B cell (primary cell): ENCODE results near the gene TTLL1. TPM values are rescaled to one million over a fixed set of nuclear protein-coding genes. Genes with fewer than 3 reads are reported as not detected.

Experiments used
- ATAC-seq: fragments of 200-7000 bp; cut with Tn5 transposase; one replicate; pipeline ENCODE4 v1.10.0; 2021; ENCODE audit warnings: low read depth, mild to moderate bottlenecking, moderate number of reproducible peaks, moderate library complexity
- CTCF ChIA-PET: fragments of 350-600 bp; sonication (Branson Sonifier 250); formaldehyde crosslinking; loops from one replicate; lab custom pipeline; 2021; ENCODE audit warnings: antibody characterized with exemption, inconsistent platforms; lab: Charles Lee
- POLR2A ChIA-PET: fragments of 350-600 bp; sonication (Branson Sonifier 250); formaldehyde crosslinking; loops from one replicate; lab custom pipeline; 2021; ENCODE audit warnings: antibody characterized with exemption; lab: Charles Lee
- DNase-seq: peaks from one replicate; pipeline ENCODE4 v3.0.0; 2013
- H2AFZ ChIP-seq: 2 replicates; pipeline ENCODE4 v1.6.1; 2012; ENCODE audit warnings: mild to moderate bottlenecking, low read depth, low read length; ENCODE audit not compliant: insufficient read depth, poor library complexity, severe bottlenecking
- H3K27ac ChIP-seq, 2 donors: 1 replicate in 1 of 2; 2 replicates in 1 of 2; pipeline ENCODE4 v1.5.1; 2012 to 2013; ENCODE audit warnings: low read length in 2 of 2, mild to moderate bottlenecking in 2 of 2, moderate library complexity in 1 of 2
- H3K27me3 ChIP-seq, 4 experiments: fragments of 200-600 bp in 1 of 4; sonication (generic) in 1 of 4; replicated peaks in 1 of 4; 1 replicate in 2 of 4; 2 replicates in 2 of 4; pipeline versions ENCODE4 v1.6.1 to v1.7.0; 2013 to 2016; ENCODE audit warnings: low read length in 3 of 4, mild to moderate bottlenecking in 2 of 4, mixed read lengths in 1 of 4, moderate library complexity in 1 of 4; ENCODE audit not compliant: insufficient read depth in 4 of 4, control insufficient read depth in 3 of 4; ENCODE audit errors: control extremely low read depth in 1 of 4
- H3K36me3 ChIP-seq, 2 experiments: replicated peaks in 1 of 2; 1 replicate in 1 of 2; 2 replicates in 1 of 2; pipeline versions ENCODE4 v1.6.1 to v1.7.1; 2013; ENCODE audit warnings: low read length in 1 of 2; ENCODE audit not compliant: insufficient read depth in 2 of 2, control insufficient read depth in 1 of 2; ENCODE audit errors: control extremely low read depth in 1 of 2, extremely low read depth in 1 of 2
- H3K4me1 ChIP-seq, 2 donors: fragments of 200-600 bp in 1 of 2; sonication (generic) in 1 of 2; 1 replicate in 1 of 2; 2 replicates in 1 of 2; pipeline versions ENCODE4 v1.5.1 to v1.6.1; 2013 to 2017; ENCODE audit warnings: low read length in 2 of 2; ENCODE audit not compliant: control insufficient read depth in 2 of 2, insufficient read depth in 2 of 2
- H3K4me2 ChIP-seq: replicated peaks from 2 replicates; pipeline ENCODE3; 2012; ENCODE audit warnings: mild to moderate bottlenecking, low read depth, low read length; ENCODE audit not compliant: poor library complexity, severe bottlenecking
- H3K4me3 ChIP-seq, 5 experiments: fragments of 200-600 bp in 1 of 5; sonication (generic) in 1 of 5; 1 replicate in 3 of 5; 2 replicates in 2 of 5; pipeline versions ENCODE4 v1.5.1 to v1.7.0; 2011 to 2016; ENCODE audit warnings: low read length in 4 of 5, mild to moderate bottlenecking in 4 of 5, low read depth in 2 of 5, control low read depth in 1 of 5, moderate library complexity in 1 of 5; ENCODE audit not compliant: insufficient read depth in 1 of 5; ENCODE audit errors: control extremely low read depth in 1 of 5, extremely low read depth in 1 of 5
- H3K79me2 ChIP-seq: fragments of 200-600 bp; sonication (generic); one replicate; pipeline ENCODE4 v1.6.0; 2016; ENCODE audit warnings: low read length; ENCODE audit not compliant: control insufficient read depth, insufficient read depth
- H3K9ac ChIP-seq: fragments of 200-600 bp; sonication (generic); 2 replicates; pipeline ENCODE4 v1.6.1; 2017; ENCODE audit warnings: mild to moderate bottlenecking, low read length, moderate library complexity
- H3K9me3 ChIP-seq, 3 donors: one replicate each; pipeline versions ENCODE4 v1.6.1 to v1.7.1; 2013; ENCODE audit warnings: low read length in 2 of 3; ENCODE audit not compliant: control insufficient read depth in 2 of 3, insufficient read depth in 1 of 3; ENCODE audit errors: control extremely low read depth in 1 of 3
- H4K20me1 ChIP-seq: 2 replicates; pipeline ENCODE4 v1.6.0; 2012; ENCODE audit warnings: mild to moderate bottlenecking, low read length; ENCODE audit not compliant: insufficient read depth, control insufficient read depth, poor library complexity, severe bottlenecking
- H3K27ac Mint-ChIP-seq: one replicate; pipeline ENCODE4 v1.8.0; 2021; ENCODE audit warnings: mixed read lengths
- H3K27me3 Mint-ChIP-seq: one replicate; pipeline ENCODE4 v1.8.0; 2021; ENCODE audit warnings: mixed read lengths
- H3K4me1 Mint-ChIP-seq: one replicate; pipeline ENCODE4 v1.8.0; 2021; ENCODE audit warnings: mixed read lengths
- H3K4me3 Mint-ChIP-seq: one replicate; pipeline ENCODE4 v1.8.0; 2021; ENCODE audit warnings: mixed read lengths
- H3K9me3 Mint-ChIP-seq: one replicate; pipeline ENCODE4 v1.8.0; 2022; ENCODE audit warnings: mixed read lengths; ENCODE audit not compliant: insufficient read depth
- EZH2 ChIP-seq: IDR thresholded peaks from 2 replicates; pipeline ENCODE4 v1.6.1; 2012; ENCODE audit warnings: borderline replicate concordance, low read depth, mild to moderate bottlenecking, moderate library complexity, low read length; ENCODE audit not compliant: insufficient read depth, poor library complexity, severe bottlenecking
- WGBS: methylation state at CpG from one replicate; pipeline ENCODE4 v1.1.5; 2013; ENCODE audit warnings: missing lambda C conversion rate; ENCODE audit not compliant: insufficient coverage; 5-methylcytosine and 5-hydroxymethylcytosine counted together
- intact Hi-C: fragments of 100-400 bp; cut with micrococcal nuclease; formaldehyde crosslinking; loops from one replicate; pipeline ENCODE4 v1.10.0; 2022
- polyA plus RNA-seq: library from polyadenylated mRNA; depleted of rRNA; stranded (reverse); fragments of >200 nt; gene quantifications from 2 replicates; pipeline ENCODE4 v1.2.3, GENCODE V29; 2012
- total RNA-seq, 2 donors: library from RNA; stranded (reverse); fragments of 120-200 nt in 1 of 2; gene quantifications; 1 replicate in 1 of 2; 2 replicates in 1 of 2; pipeline versions ENCODE4 v1.2.3 to v1.2.4, GENCODE V29; 2013 to 2022
- TF ChIP-seq, protein P1 (sequence below): fragments of 200-600 bp; IDR thresholded peaks from one replicate; pipeline ENCODE4 v1.8.0; 2022; ENCODE audit warnings: antibody characterized with exemption, mild to moderate bottlenecking

TTLL1 gene
- total and polyA plus RNA-seq, 2 donors (not counting 1 experiment from before 2014, with no cell fraction given), result 3.0 to 3.3 TPM

DNA sequence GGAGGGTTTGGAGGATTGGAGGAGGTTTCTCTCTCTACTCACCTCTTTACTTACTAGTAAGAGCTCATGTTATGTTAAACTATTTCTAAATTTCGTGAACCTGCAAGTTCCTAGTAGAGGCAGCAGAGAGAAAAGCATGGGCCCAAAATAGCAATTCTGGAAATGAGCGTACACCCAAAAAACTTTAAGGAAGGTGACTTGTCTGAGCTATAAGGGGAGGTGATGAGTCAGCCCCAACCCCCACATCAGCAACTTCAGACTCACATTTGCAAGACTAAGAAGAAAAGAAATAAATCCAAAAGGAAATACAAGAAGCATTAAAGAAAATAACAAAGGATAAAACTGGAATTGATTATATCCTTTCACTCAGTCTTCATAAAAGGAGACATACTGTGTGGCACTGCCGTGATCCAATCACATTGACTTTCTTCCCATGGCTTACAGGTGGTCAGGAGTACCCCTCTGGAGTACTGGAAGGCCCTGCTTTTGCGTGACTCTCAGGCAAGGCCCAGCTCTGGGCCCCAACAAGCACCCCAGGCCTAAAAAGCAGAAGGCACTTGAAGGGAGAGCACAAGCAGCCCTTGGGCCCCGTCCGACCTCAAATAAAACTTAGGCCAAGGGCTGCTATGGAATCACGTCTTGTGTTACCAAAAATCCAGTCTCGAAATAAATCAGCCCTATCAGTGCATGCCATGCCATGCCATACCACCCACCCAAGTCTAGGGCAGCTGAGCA lies 88.6 kb downstream of the TTLL1 start:
- ChIA-PET POLR2A (interaction anchor here (0.9 kb wide), 1 partner anchor 163 kb away, joined by 3 read pairs; no protein-coding TSS in a partner anchor), CTCF (interaction anchor here (1.0 to 1.4 kb wide), 2 partner anchors 14 to 133 kb away, joined by 4 to 5 read pairs; no protein-coding TSS in a partner anchor)
- peak overlapping the region; percentile 78 for H3K27ac Mint-ChIP-seq
- Histone ChIP-seq H3K4me2 (peak overlapping the region; percentile 55), H3K4me1 (peaks cover 43 to 62% of the 10 kb centered on the region in 2 donors), H3K79me2 (peaks cover 98% of the 10 kb centered on the region), H2AFZ (no peak overlapping the region), H3K9ac (no peak overlapping the region), H3K4me3 (no peak overlapping the region), H3K27me3 (no peaks in the 10 kb centered on the region), H3K36me3 (no peaks in the 10 kb centered on the region), H3K9me3 (peaks cover 0 to 8% (median 0%) of the 10 kb centered on the region in 3 donors), H3K27ac (no peak overlapping the region), H4K20me1 (peaks cover 86% of the 10 kb centered on the region)
- 79% methylated on average over 6 of the region's 8 CpGs for WGBS
- intact Hi-C loops, result no loop called here
- H3K9me3 Mint-ChIP-seq, result no peaks in the 10 kb centered on the region
- no peak overlapping the region for H3K4me3 Mint-ChIP-seq
- DNase-seq (no peak), ATAC-seq (no peak)
- peaks cover 79% of the 10 kb centered on the region for H3K4me1 Mint-ChIP-seq
- no peak for TF ChIP-seq EZH2
- TF ChIP-seq, protein P1, sequence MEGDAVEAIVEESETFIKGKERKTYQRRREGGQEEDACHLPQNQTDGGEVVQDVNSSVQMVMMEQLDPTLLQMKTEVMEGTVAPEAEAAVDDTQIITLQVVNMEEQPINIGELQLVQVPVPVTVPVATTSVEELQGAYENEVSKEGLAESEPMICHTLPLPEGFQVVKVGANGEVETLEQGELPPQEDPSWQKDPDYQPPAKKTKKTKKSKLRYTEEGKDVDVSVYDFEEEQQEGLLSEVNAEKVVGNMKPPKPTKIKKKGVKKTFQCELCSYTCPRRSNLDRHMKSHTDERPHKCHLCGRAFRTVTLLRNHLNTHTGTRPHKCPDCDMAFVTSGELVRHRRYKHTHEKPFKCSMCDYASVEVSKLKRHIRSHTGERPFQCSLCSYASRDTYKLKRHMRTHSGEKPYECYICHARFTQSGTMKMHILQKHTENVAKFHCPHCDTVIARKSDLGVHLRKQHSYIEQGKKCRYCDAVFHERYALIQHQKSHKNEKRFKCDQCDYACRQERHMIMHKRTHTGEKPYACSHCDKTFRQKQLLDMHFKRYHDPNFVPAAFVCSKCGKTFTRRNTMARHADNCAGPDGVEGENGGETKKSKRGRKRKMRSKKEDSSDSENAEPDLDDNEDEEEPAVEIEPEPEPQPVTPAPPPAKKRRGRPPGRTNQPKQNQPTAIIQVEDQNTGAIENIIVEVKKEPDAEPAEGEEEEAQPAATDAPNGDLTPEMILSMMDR, result no peak
- no peaks in the 10 kb centered on the region for H3K27me3 Mint-ChIP-seq

DNA sequence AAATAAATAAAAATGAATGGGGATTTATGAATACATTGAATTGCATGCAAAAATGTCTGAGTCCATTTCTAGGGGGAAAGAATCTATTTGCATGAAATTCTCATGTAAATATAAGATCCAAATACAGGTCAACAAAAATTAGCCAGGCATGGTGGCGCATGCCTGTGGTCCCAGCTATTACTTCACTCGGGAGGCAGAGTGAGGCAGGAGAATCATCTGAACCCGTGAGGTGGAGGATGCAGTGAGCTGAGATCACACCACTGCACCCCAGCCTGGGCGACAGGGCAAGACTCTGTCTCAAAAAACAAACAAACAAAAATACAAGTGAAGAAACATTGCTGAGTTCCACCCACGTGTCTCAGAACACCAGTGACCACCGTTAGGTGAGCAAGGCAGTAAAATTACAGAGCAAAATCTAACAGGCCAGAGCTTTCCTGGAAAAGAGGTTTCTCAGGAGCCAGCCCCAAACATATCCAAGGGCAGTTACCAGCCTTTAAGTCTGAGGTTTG lies 91.6 kb downstream of the TTLL1 start:
- peaks cover 37 to 68% of the 10 kb centered on the region in 2 donors for H3K4me1 ChIP-seq
- DNase-seq (no peak), ATAC-seq (no peak)
- Mint-ChIP-seq H3K9me3 (no peaks in the 10 kb centered on the region), H3K27ac (no peak overlapping the region), H3K4me1 (peaks cover 83% of the 10 kb centered on the region), H3K27me3 (no peaks in the 10 kb centered on the region), H3K4me3 (no peak overlapping the region)
- peaks cover 0 to 13% (median 0%) of the 10 kb centered on the region in 3 donors for H3K9me3 ChIP-seq
- peaks cover 87% of the 10 kb centered on the region for H4K20me1 ChIP-seq
- H3K27ac ChIP-seq, result no peak overlapping the region
- WGBS, result 50% methylated on average over 2 of the region's 6 CpGs
- H3K27me3 ChIP-seq, result no peaks in the 10 kb centered on the region
- H3K36me3 ChIP-seq, result peaks cover 0 to 5% of the 10 kb centered on the region in 2 experiments
- peak overlapping the region; percentile 29 for H3K4me2 ChIP-seq
- no peak overlapping the region for H3K9ac ChIP-seq
- H3K4me3 ChIP-seq, result no peak overlapping the region
- TF ChIP-seq, protein P1, result no peak
- TF ChIP-seq EZH2, result no peak
- H3K79me2 ChIP-seq, result peaks cover 99% of the 10 kb centered on the region
- ChIA-PET POLR2A (no interaction called here), CTCF (interaction anchor here (1.2 kb wide), 1 partner anchor 59 kb away, joined by 3 read pairs; no protein-coding TSS in a partner anchor)
- H2AFZ ChIP-seq, result no peak overlapping the region
- intact Hi-C loops, result no loop called here
